Measurements from ENCODE around the gene YPEL2. TPM values are rescaled to one million over a fixed set of nuclear protein-coding genes. Genes with fewer than 3 reads are reported as not detected.

YPEL2 gene
- total RNA-seq, 1 donor from 2014 or later: 16.7 TPM

GRCh38 chr17:59362811-59363205 lies 31.4 kb downstream of the YPEL2 start:
- peak overlapping the region; percentile 78 for H3K27ac ChIP-seq
- intact Hi-C loops (cut with DNase I): no loop called here
- no peaks in the 10 kb centered on the region for H3K36me3 ChIP-seq
- DNase-seq (ENCODE audit: extremely low spot score in 2 of 2): no peak
- H3K4me1 ChIP-seq: peaks cover 82% of the 10 kb centered on the region
- no peak overlapping the region for H3K4me3 ChIP-seq
- TF ChIP-seq, protein P1, sequence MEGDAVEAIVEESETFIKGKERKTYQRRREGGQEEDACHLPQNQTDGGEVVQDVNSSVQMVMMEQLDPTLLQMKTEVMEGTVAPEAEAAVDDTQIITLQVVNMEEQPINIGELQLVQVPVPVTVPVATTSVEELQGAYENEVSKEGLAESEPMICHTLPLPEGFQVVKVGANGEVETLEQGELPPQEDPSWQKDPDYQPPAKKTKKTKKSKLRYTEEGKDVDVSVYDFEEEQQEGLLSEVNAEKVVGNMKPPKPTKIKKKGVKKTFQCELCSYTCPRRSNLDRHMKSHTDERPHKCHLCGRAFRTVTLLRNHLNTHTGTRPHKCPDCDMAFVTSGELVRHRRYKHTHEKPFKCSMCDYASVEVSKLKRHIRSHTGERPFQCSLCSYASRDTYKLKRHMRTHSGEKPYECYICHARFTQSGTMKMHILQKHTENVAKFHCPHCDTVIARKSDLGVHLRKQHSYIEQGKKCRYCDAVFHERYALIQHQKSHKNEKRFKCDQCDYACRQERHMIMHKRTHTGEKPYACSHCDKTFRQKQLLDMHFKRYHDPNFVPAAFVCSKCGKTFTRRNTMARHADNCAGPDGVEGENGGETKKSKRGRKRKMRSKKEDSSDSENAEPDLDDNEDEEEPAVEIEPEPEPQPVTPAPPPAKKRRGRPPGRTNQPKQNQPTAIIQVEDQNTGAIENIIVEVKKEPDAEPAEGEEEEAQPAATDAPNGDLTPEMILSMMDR (IDR thresholded peaks at IDR 0.05): no peak
- no peak for TF ChIP-seq POLR2A (IDR thresholded peaks at IDR 0.05)
- no peak for TF ChIP-seq POLR2AphosphoS5 (IDR thresholded peaks at IDR 0.05; ENCODE audit: insufficient read depth in 1 of 2, low read depth in 1 of 2)
- no peaks in the 10 kb centered on the region for H3K9me3 ChIP-seq
- no peaks in the 10 kb centered on the region for H3K27me3 ChIP-seq

GRCh38 chr17:59365383-59365981 lies 34.0 kb downstream of the YPEL2 start:
- H3K36me3 ChIP-seq: no peaks in the 10 kb centered on the region
- H3K27me3 ChIP-seq: no peaks in the 10 kb centered on the region
- TF ChIP-seq, protein P1 (IDR thresholded peaks at IDR 0.05): no peak
- TF ChIP-seq POLR2A (IDR thresholded peaks at IDR 0.05): no peak
- TF ChIP-seq POLR2AphosphoS5 (IDR thresholded peaks at IDR 0.05; ENCODE audit: insufficient read depth in 1 of 2, low read depth in 1 of 2): no peak
- no peaks in the 10 kb centered on the region for H3K9me3 ChIP-seq
- H3K4me1 ChIP-seq: peaks cover 97% of the 10 kb centered on the region
- no peak for DNase-seq (ENCODE audit: extremely low spot score in 2 of 2)
- no peak overlapping the region for H3K4me3 ChIP-seq
- H3K27ac ChIP-seq: peak overlapping the region; percentile 87
- intact Hi-C loops (cut with DNase I): no loop called here

DNA sequence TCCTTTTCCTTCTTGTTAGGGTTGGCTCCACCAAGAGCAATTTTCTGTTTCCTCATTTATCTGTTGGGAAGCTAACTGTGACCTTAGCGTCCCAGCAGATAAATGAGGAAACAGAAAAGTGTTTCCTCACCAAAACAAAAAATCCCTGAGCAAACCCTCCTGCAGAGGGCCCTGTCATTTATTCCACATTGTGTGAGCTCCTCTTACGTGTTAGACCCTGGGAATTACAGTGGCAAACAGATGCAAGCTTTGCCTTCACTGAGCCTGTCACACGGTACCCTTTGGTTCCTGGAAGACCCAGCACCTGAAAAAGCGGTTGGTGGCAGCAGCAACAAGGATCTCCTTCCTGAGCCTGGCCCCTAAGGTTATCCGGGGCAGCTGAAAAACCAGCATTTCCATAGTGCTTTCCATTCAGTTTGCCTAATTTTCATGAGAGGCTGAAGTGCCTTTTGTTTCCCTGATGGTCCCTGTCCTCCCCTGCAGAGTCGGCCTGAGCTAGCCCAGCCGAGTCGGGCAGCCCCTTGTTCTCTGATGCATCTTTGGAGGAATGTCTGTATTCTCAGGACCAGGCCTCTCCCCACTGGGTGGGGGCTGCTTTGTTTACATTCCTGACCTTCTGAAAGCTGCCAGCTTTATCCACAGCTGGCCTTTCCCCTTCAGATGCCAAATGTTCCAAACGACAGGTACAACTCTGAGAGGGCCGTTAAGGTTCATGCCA lies 34.7 kb downstream of the YPEL2 start:
- Histone ChIP-seq H3K27me3 (no peaks in the 10 kb centered on the region), H3K9me3 (no peaks in the 10 kb centered on the region), H3K27ac (peak overlapping the region; percentile 87), H3K36me3 (no peaks in the 10 kb centered on the region), H3K4me3 (no peak overlapping the region), H3K4me1 (peaks cover 97% of the 10 kb centered on the region)
- TF ChIP-seq POLR2AphosphoS5 (IDR thresholded peaks at IDR 0.05; ENCODE audit: insufficient read depth in 1 of 2, low read depth in 1 of 2): no peak
- TF ChIP-seq, protein P1 (IDR thresholded peaks at IDR 0.05): no peak
- intact Hi-C loops (cut with DNase I): no loop called here
- no peak for DNase-seq (ENCODE audit: extremely low spot score in 2 of 2)

DNA sequence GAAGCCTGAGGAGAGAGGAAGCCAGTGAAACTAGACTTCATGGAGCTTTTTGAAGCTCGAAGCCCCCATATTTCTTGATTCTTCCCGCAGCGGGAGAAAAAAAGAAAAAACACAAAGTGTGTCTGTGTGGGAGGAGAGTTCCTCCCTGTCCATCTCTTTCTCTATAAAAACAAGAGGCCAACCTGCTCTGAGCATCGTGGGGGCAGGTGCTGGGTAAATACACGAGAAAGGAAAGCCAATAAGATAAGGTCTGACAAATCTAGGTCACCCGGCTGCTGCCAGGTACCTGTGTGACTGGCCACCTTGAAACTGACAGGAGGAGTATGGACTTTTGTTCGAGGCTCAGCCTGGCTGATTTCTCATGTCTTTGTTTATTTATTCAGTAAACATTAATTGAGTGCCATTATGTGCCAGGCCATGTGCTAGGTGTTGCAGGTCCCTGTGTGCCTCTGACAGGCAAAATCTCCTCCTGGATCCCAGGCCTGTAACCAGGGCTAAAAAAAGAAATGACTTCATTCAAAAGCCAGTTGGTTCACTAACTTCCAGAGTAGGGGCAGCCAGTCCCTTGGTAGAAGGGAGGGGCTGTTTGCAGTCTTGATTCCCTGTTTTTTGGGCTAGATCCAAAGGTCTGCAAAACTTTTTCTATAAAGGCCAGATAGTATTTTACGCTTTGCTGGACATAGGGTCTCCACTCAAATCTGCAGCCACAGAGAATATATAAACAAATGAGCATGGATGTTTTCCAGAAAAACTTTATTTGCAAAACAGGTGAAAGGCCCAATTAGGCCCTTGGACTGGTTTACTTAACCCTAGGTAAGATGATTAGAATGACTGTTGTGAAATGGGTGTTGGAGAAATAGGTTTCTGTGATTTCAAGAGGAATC lies 35.6 kb downstream of the YPEL2 start:
- Histone ChIP-seq H3K27ac (peak overlapping the region; percentile 87), H3K4me3 (no peak overlapping the region), H3K27me3 (no peaks in the 10 kb centered on the region), H3K4me1 (peaks cover 97% of the 10 kb centered on the region), H3K36me3 (no peaks in the 10 kb centered on the region), H3K9me3 (no peaks in the 10 kb centered on the region)
- no peak for TF ChIP-seq POLR2A (IDR thresholded peaks at IDR 0.05)
- TF ChIP-seq, protein P1 (IDR thresholded peaks at IDR 0.05): no peak
- peak in 1 of 2 donors; percentile 18 for TF ChIP-seq POLR2AphosphoS5 (IDR thresholded peaks at IDR 0.05; ENCODE audit: insufficient read depth in 1 of 2, low read depth in 1 of 2)
- intact Hi-C loops (cut with DNase I): no loop called here
- no peak for DNase-seq (ENCODE audit: extremely low spot score in 2 of 2)
